Calu3 (cell line): Measurements from ENCODE around the gene ITPK1. TPM values are rescaled to one million over a fixed set of nuclear protein-coding genes. Genes with fewer than 3 reads are reported as not detected.

Experiments used
- BruUV-seq: library from RNA; stranded (reverse); fragments of 400-500 nt; replicated peaks from 2 replicates; lab custom pipeline; 2021; lab: Mats Ljungman, UMichigan
- CTCF ChIA-PET: fragments of 300-600 bp; sonication (Branson Sonifier 250); formaldehyde crosslinking; loops from one replicate; lab custom pipeline; 2022; ENCODE audit warnings: antibody characterized with exemption; lab: Charles Lee
- DNase-seq: peaks from one replicate; pipeline ENCODE4 v3.0.0; 2022
- H3K27ac Mint-ChIP-seq: one replicate; pipeline ENCODE4 v1.8.0; 2022; ENCODE audit warnings: mixed read lengths; ENCODE audit not compliant: unreplicated experiment
- H3K27me3 Mint-ChIP-seq: one replicate; pipeline ENCODE4 v1.8.0; 2022; ENCODE audit warnings: mixed read lengths; ENCODE audit not compliant: unreplicated experiment
- H3K36me3 Mint-ChIP-seq: one replicate; pipeline ENCODE4 v1.8.0; 2022; ENCODE audit warnings: mild to moderate bottlenecking, moderate library complexity, mixed read lengths; ENCODE audit not compliant: insufficient read depth, unreplicated experiment
- H3K4me1 Mint-ChIP-seq: one replicate; pipeline ENCODE4 v1.8.0; 2022; ENCODE audit warnings: mild to moderate bottlenecking, low read depth, mixed read lengths; ENCODE audit not compliant: unreplicated experiment
- H3K4me3 Mint-ChIP-seq: one replicate; pipeline ENCODE4 v1.8.0; 2022; ENCODE audit warnings: mild to moderate bottlenecking, low read depth, moderate library complexity, mixed read lengths; ENCODE audit not compliant: unreplicated experiment
- H3K9me3 Mint-ChIP-seq: one replicate; pipeline ENCODE4 v1.8.0; 2022; ENCODE audit warnings: low read depth, mixed read lengths; ENCODE audit not compliant: unreplicated experiment
- intact Hi-C: fragments of 100-400 bp; cut with micrococcal nuclease; formaldehyde crosslinking; loops from one replicate; pipeline ENCODE4 v1.10.0; 2022; ENCODE audit not compliant: unreplicated experiment
- total RNA-seq: library from RNA; stranded (reverse); gene quantifications from 2 replicates; pipeline ENCODE4 v1.2.3, GENCODE V29; 2022
- TF ChIP-seq, protein P1 (sequence below): fragments of 200-600 bp; IDR thresholded peaks from one replicate; pipeline ENCODE4 v1.8.0; 2022; ENCODE audit warnings: antibody characterized with exemption; ENCODE audit not compliant: unreplicated experiment

ITPK1 gene
- total RNA-seq, 1 experiment from 2014 or later, result 94.3 TPM

DNA sequence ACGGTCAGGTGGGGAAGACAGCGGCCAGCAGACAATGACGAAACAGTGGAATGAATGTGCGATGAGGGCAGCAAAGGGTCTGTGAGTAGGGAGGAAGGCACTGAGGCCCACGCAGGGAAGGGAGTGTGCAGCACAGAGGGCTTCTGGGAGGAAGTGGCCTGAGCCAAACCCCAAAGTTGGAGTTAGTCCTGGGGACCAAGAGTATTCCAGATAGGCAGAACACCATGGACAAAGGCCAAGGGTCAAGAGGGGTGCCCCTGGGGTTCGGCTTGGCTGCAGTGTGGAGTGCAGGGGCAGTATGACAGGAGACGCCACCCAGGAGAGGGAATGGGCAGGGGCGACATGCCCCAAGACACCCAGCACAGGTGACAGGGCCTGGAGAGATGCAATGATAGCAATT lies 134.0 kb downstream of the ITPK1 start:
- CTCF ChIA-PET, result no interaction called here
- TF ChIP-seq, protein P1, sequence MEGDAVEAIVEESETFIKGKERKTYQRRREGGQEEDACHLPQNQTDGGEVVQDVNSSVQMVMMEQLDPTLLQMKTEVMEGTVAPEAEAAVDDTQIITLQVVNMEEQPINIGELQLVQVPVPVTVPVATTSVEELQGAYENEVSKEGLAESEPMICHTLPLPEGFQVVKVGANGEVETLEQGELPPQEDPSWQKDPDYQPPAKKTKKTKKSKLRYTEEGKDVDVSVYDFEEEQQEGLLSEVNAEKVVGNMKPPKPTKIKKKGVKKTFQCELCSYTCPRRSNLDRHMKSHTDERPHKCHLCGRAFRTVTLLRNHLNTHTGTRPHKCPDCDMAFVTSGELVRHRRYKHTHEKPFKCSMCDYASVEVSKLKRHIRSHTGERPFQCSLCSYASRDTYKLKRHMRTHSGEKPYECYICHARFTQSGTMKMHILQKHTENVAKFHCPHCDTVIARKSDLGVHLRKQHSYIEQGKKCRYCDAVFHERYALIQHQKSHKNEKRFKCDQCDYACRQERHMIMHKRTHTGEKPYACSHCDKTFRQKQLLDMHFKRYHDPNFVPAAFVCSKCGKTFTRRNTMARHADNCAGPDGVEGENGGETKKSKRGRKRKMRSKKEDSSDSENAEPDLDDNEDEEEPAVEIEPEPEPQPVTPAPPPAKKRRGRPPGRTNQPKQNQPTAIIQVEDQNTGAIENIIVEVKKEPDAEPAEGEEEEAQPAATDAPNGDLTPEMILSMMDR, result no peak
- no peak for DNase-seq
- peaks cover 22% of the 10 kb centered on the region for H3K4me1 Mint-ChIP-seq
- no peak overlapping the region for H3K27ac Mint-ChIP-seq
- H3K4me3 Mint-ChIP-seq, result no peak overlapping the region
- no peaks in the 10 kb centered on the region for H3K27me3 Mint-ChIP-seq
- BruUV-seq, result no TSS peak
- intact Hi-C loops, result no loop called here
- H3K36me3 Mint-ChIP-seq, result peaks cover 15% of the 10 kb centered on the region
- H3K9me3 Mint-ChIP-seq, result peaks cover 14% of the 10 kb centered on the region

- intact Hi-C loops, result no loop called here
- Mint-ChIP-seq H3K36me3 (peaks cover 15% of the 10 kb centered on the region), H3K4me1 (peaks cover 14% of the 10 kb centered on the region), H3K27ac (no peak overlapping the region), H3K27me3 (no peaks in the 10 kb centered on the region), H3K9me3 (peaks cover 19% of the 10 kb centered on the region), H3K4me3 (no peak overlapping the region)
- CTCF ChIA-PET, result no interaction called here
- no TSS peak for BruUV-seq
- TF ChIP-seq, protein P1, result no peak
- no peak for DNase-seq
These were observed 134.9 kb downstream of the ITPK1 start for GRCh38 chr14:92980866-92981265.

DNA sequence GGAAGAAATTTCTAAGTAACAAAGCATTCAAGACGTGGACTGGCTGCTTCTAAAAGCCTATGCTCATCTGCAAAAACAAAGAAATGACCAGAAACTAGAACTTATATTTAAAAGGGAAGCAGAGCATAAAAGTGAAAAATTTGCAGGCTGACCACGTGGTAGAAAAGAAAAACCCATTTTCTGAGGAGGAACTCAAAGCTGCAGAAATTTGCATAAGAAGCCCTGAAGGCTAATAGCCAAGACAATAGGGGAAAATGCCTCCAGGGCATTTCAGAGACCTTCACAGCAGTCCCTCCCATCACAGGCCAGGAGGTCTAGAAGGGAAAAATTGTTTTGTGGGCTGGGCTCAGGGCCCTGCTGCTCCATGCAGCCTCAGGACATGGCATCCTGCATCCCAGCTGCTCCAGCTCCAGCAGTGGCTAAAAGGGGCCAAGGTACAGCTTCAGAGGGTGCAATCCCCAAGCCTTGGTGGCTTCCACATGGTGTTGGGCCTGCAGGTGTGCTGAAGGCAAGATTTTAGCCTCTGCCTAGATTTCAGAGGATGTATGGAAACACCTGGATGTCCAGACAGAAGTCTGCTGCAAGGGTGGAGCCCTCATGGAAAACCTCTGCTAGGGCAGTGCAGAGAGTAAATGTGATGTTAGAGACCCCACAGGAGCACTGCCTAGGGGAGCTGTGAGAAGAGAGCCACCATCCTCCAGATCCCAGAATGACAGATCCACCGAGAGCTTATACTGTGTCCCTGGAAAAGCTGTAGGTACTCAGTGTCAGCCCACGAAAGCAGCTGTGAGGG lies 137.3 kb downstream of the ITPK1 start:
- Mint-ChIP-seq H3K4me3 (no peak overlapping the region), H3K27me3 (no peaks in the 10 kb centered on the region), H3K36me3 (peaks cover 15% of the 10 kb centered on the region), H3K9me3 (peaks cover 19% of the 10 kb centered on the region), H3K4me1 (no peaks in the 10 kb centered on the region), H3K27ac (no peak overlapping the region)
- TF ChIP-seq, protein P1, result no peak
- no peak for DNase-seq
- intact Hi-C loops, result no loop called here
- CTCF ChIA-PET, result no interaction called here
- BruUV-seq, result no TSS peak

- intact Hi-C loops, result no loop called here
- no peaks in the 10 kb centered on the region for H3K27me3 Mint-ChIP-seq
- no TSS peak for BruUV-seq
- TF ChIP-seq, protein P1, result no peak
- no peak for DNase-seq
- no peaks in the 10 kb centered on the region for H3K4me1 Mint-ChIP-seq
- no peak overlapping the region for H3K27ac Mint-ChIP-seq
- H3K4me3 Mint-ChIP-seq, result no peak overlapping the region
- peaks cover 18% of the 10 kb centered on the region for H3K9me3 Mint-ChIP-seq
- CTCF ChIA-PET, result no interaction called here
- peaks cover 10% of the 10 kb centered on the region for H3K36me3 Mint-ChIP-seq
These were observed 139.5 kb downstream of the ITPK1 start for GRCh38 chr14:92976268-92976667.
